ENCODE data around the gene MCTP1.
"Not testable (repeated sequence)": the region's sequence is repeated elsewhere in the genome, so short reads cannot be mapped to it uniquely, and the experiment has no call there.

The MCTP1 gene

DNA sequence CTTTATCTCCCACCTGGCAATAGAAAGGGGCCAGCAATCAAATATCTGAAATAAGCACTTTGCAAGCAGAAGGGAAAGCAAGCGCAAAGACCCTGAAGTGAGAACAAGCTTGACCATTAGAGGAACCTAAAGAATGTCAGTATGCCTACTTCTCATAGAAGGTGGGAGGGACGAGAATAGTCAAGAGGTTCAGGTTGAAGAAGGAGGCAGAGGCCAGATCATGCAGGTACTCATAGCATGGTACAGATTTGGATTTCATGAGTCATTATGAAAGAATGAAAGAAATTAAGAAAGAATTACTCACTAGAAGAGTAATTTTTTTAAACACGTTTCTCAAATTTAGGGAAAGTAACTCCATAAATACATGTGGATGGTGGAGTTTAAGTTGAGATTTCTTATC, 33.7 kb downstream of the MCTP1 start:
- no peak for DNase-seq (ENCODE audit: low read depth)

DNA sequence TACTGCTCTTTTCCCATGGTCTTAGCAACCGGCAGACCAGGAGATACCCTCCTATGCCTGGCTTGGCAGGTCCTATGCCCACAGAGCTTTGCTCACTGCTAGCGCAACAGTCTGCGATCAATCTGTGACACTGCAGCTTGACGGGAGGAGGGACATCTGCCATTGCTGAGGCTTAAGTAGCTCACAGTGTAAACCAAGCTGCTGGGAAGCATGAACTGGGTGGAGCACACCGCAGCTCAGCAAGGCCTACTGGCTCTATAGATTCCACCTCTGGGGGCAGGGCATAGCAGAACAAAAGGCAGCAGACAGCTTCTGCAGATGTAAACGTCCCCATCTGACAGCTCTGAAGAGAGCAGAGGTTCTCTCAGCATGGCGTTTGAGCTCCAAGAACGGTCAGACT, 40.4 kb downstream of the MCTP1 start:
- no peak for DNase-seq (ENCODE audit: low read depth)

DNA sequence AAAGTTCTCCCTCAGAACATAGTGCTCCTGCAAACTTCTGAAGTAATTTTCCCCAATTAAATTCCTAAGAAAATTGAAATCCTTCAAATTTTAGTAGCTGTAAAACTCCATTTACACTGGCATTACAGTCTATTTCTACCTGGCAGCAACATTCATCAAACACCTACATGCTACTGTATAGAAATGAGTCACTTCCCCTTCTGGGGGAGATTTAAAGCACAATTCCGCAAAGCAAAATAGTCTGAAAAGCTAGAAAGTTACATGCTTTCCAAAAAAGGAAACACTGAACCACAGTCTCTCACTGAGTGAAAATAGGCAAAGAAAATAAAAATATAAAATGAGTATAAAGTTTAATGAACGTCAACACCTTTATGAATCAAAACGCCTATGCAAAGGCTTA, 43.3 kb downstream of the MCTP1 start:
- DNase-seq (ENCODE audit: low read depth) = no peak

DNA sequence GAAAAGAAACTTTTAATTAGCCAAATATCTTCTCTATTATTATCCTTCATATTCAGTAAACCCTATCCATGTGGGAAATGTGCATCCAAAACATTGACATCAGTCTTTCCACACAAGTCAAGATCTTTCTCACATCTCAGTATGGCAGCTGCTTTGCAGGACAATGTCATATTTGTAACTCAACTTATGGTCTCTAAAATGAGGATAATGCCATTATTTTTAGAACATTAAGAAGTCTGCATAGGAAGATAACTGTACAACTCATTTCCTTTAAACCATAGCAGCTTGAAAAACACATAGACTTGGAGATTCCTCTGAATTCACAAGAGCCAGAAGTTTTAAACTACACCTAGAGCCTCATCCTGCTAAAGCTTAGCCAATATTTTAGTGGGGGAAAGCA, 43.7 kb downstream of the MCTP1 start:
- DNase-seq (ENCODE audit: low read depth) = no peak

DNA sequence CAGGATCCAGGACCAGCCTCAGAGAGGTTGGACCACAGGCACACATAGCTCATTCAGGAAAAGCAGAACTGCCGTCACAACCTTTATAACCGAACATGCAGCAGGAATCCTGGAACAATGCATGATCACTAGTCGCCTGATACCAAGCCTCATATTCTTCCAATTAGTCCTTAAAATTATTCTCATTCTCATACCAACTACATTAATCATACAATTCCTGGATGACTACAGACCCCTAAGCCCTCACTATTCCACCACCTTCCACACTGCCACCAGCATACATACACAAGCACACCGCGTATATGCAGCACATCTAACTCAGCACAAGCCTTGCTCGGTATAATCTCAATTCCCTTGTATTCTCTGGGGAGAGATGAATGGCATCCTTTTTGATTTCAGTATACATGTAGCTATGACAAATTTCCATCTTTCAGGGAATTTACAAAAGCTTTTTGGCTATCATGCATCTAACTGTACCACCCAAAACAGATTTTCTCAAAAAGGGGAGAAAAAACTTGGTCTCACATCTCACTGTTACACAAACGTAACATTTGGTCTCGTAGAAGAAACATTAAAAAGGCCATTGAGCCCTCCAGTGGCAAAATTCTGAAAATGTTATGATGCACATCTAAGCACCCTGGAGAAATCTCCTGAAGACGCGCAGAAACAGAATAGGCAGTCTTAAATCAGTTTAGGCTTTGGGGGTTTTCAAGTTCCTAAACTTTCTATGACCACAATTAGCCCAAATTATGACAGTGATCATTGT, 46.2 kb downstream of the MCTP1 start:
- DNase-seq (ENCODE audit: low read depth) = no peak

DNA sequence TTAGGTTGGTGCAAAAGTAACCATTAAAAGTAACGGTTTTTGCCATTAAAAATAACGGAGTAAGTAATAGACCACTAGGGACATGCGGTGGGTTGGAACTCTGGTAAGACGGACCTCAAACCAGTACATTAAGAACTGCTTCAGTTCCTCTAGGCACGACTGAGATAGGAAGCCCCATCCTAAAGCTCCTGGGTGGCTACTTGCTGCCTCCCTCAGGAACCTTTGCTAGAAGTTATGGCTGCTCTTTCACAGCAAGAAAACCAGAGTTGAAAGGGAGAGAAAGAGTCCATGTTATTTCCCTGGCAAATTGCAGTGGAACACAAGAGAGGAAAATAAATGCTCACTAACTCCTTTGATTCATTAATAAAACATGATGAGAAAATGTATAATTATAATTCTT, 47.6 kb downstream of the MCTP1 start:
- DNase-seq (ENCODE audit: low read depth) = no peak

DNA sequence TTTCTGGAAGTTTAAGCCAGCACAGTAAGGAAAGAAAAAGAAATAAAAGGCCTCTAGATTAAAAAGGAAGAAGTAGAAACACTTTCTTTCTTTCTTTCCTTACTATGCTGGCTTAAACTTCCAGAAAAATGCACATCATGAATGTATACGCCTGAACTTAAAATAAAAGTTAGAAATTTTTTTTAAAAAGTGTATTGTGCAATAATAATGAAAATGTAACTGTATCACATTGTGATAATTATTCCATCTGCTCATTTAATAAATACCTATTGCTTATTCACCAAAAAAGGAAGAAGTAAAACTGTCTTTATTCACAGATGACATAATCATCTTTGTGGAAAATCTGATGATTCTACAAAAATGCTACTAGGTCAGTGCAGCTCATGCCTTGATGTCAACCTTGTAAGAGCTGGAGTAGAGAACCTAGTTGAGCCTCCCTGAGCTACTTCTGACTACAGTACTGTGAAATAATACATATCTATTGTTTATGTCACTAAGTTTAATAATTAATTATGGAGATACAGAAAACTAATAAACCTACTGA, 49.4 kb downstream of the MCTP1 start:
- no peak for DNase-seq (ENCODE audit: low read depth)

DNA sequence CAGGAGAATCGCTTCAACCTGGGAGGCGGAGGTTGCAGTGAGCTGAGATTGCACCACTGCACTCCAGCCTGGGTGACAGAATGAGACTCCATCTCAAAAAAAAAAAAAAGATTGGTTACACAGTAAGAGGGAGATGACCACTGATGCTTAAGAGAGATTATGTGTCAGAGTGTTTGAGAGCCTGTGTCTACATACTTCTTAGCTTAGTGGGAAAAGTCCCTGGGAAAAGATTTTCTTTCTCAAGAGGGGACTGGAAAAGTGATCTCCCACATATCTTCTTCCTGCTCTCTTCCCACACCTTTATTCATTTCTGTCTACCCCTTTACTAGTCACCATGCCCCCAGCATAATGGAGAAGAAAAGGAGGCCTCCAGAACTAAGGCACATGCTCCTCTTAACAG, 55.2 kb downstream of the MCTP1 start:
- no peak for DNase-seq (ENCODE audit: low read depth)

DNA sequence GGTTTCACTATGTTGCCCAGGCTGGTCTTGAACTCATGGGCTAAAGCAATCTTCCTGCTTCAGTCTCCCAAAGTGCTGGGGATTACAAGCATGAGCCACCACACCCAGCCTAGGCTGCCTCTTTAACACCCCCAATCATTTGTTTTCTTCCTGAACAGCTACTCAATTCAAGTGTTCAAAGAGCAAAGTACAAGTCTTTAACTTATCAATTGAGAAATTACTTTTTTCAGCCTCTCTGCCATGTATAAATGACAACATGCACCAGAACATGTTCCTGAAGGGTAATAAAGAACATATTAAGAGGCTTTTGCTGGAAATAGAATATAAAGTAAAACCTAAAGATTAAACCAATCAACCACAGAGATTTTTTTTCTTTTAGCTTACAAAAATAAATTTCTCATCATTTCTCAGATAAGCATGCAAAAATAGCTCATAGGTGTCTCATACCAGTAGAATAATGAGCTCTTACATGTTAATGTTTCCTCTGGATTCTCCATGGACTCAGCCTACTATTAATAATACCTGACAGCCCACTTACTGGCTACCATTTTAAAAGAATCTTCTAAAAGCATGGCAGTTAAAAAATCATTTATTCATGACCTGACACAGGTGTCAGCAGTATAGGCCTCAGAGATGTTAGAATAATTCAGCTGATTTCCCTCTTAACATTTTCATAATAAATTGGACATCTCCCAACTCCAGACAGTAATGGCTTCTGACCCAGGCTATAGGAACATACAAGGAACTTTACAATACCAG, 60.0 kb downstream of the MCTP1 start:
- no peak for DNase-seq (ENCODE audit: low read depth)

DNA sequence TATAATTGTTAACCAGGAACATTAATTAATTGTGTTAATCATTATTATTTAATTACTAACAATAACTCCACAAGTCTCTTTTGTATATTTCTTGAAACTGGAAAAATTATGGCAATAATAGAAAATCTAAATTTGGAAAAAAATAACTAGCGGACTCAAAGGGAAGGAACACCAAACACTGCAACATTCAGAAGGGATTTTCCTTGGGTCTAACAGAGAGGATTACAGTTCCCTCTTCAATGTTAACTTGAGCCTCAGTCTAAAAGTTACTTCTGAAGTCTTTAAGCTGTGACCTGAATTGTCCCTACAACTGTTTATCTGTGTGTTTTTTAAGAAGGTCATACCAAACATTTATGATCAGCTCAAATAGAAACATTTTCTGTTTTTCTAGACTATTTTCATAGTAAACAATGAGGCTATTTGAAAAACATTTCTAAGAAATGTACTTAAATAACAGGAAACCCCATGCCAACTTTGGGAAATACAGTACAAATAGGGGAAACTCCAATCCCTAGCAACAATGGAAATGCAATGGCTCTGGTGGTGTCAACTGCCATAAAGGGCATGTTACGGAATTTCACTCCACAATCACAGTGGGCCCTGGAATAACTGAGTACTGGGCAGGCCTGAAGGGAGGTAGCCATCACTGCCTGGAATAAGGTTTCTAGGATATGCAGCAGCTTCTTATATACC, 61.2 kb downstream of the MCTP1 start:
- DNase-seq (ENCODE audit: low read depth) = no peak

DNA sequence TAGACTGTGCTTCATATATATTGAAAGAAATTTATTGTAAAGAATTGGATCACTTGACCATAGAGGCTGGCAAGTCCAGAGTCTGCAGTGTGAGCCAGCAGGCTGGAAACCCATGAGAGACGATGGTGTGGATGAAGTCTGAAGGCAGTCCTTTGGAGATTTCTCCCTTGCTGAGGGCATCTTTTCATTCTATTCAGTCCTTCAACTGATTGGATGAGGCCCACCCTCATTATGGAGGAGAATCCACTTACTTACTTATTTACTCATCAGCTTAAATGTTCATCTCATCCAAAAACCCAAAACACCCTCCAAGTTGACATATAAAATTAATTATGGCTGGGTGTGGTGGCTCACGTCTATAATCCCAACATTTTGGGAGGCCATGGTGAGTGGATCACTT, 62.1 kb downstream of the MCTP1 start:
- DNase-seq (ENCODE audit: low read depth) = no peak

DNA sequence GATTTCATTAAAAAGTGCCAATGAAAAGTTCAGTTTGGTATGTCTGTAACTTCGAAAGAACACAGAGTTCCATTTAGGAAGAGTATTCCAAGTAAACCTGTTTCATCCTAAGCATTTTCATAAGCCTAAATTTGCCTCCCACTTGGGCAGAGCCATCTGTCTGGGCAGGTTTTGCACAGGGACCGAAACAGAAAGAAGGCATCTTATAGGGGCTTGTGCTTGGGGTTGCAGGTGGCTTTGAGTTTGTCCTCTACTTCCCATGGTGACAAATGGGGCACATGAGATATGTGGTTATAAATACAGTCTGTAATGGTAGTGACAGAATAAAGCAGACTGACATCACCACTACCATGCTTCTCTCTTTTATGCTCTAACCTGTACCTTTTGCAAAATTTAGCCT, 63.7 kb downstream of the MCTP1 start:
- DNase-seq (ENCODE audit: low read depth) = no peak

DNA sequence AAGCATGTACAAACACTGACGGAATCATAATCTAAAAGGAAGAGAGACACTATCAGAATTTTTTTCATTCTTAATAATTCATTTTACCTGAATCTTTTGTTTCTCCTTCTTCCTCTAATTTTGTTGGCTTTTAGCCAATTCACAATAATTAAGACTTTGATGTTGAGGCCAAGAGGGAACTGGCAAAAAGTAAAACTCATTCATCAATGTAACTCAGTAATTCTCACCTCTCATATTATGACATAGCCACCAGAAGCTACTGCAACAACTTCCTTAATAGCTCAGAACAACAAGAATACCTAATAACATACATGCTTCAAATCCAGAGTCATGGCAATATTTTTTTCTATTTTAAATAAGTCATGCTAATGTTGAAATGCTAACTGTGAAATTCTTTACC, 64.5 kb downstream of the MCTP1 start:
- no peak for DNase-seq (ENCODE audit: low read depth)

DNA sequence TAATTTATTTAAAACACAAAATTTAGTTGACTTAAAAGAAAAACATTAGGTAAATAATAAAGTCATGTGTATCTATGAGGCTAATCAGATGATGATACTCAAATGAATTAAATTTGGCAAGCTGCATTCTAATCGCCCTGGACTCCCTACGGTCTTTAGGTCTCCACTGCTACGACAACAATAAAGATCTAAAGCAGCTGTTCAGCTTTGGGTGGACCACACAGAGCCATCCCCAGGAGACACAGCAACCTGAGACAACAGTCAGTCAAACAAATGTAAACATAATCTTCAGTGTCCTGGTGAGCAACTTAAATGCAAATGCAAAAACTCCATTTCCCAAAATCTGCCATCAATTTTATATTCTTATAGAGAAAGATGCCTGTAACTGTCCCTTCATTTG, 65.5 kb downstream of the MCTP1 start:
- DNase-seq (ENCODE audit: low read depth) = no peak

DNA sequence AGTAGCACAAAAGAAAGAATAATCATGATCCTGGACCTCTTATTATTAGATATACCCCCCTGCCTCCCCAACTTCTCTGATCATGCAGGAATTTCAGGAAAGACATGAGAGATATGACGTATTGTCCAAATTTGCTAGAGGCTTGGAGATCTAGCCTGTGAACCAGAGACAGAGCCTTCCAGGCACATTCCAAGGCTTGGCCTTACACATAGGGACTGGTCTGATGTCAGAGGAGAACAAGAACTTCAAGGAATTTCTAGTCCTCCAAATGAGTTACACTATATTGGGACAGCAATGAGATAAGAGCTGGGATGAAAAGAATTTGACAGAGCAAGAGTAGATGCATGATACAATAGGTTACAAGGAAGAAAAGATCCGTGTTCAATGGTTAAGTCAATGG, 67.0 kb downstream of the MCTP1 start:
- DNase-seq (ENCODE audit: low read depth) = no peak

DNA sequence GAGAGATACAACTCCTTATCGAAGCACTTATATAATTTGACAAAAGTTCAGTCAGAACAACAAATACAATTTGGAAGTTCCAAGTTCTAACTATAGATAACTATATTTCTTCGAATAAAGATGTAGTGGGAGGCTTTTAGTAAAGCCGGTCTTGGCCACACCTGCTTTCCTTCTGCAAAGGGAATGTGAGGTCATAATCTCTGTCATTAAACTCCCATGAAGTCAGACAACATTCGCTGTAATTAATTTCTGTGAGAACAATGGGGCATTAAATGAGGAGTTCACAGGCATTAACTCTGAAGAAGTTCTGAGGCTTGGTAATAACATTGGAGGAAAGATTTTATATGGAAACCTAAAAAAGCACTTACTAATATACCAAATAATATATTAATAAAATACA, 67.5 kb downstream of the MCTP1 start:
- no peak for DNase-seq (ENCODE audit: low read depth)

DNA sequence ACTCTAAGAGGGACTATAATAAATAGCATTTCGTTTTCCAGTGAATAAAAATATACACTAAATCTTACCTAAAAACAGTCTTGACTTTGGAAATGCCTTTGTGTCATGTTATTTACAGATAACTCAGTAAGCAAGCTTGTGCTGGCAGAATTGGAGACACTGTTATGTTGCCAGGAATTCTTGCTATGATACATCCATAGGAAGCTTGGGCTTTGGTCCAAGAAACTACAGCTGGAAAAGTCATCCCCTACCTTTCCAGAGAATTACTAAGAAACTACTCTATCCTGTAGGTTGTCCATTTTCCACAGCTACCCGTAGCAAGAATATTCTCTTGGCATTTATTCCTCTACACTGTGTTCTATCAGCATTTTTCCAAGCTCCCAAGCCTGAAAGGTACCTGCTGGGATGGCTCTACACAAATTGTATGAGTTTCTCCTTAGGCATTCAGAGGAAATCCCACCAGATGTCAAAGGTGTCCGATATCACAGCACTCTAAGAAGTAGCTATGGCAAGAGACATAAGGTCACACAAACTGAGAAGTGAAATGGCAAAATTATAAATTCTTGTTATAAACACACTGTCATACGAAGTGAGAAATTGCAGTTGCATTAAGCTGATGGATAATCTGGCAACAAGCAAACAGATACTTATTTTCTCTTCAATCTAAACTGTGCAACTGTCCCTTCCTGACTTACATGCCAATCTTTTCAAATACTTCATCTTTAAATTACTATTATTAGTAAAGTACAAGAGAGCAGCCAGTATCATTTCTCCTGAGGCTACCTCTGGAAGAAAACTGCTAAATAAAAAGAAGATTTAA, 68.5 kb downstream of the MCTP1 start:
- DNase-seq (ENCODE audit: low read depth) = no peak

DNA sequence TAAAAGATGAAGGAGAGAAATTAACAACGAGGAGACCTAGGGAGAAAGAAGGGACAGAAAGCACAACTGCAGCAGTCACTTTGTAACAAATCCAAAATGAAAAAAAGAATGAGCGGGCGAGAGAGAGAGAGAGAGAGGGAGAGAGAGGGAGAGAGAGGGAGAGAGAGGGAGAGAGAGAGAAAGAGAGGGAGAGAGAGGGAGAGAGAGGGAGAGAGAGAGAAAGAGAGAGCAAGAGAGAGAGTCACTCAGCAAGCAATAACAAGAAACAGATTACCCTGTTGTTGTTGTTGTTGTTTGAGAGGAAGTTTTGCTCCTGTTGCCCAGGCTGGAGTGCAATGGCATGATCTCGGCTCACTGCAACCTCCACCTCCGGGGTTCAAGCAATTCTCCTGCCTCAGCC, 77.1 kb downstream of the MCTP1 start:
- not testable (repeated sequence) for DNase-seq (ENCODE audit: low read depth)

DNA sequence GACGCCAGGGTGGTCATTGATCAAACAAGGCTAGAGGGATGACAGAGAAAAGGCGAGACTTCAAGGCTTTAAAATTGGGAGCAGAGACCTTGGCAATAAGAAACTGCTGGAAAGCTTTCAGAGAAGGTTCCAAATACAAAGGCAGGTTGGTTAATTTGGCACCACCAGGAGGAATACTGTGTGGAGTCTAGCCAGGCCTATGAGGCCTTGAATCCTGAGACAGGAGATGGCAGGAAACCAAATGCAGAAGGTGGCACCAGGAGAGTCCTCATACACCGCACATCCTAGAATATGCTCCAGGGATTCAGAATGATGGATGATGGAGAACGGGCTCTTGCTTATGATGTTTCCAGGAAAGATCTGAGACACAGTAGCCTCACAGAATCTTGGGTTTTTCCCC, 90.0 kb downstream of the MCTP1 start:
- no peak for DNase-seq (ENCODE audit: low read depth)

DNA sequence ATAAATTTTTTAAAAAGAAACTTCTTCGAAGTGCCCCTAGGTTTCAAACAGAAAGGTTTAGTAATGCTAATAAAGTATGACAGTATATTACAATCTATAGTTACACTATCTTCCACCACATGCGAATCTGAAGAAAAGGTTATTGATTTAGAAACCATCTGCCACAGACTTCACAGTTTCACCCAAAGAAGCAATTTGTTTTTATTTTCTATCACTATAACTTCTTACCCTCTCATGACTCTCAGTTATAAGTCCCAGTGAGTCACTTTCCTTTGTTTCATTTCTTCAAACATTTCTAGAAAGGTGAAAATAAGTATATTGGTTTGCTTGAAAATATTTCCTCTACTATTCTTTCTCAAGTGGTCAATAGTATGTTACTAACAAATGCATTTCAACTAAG, 93.6 kb downstream of the MCTP1 start:
- DNase-seq (ENCODE audit: low read depth) = no peak

DNA sequence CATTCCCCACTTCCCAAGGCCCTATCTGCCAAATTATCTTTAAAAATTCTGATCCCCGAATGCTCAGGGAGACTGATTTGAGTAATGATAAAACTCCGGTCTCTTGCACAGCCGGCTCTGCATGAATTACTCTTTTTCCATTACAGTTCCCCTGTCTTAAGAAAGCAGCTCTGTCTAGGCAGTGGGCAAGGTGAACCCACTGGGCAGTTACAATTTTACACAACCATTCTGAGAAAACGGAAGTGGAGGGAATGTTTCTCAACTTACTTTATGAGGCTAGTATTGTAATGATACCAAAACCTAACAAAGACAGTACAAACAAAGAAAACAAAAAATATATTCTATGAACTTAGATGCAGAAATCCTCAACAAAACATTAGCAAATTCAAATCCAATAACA, 100.0 kb downstream of the MCTP1 start:
- DNase-seq (ENCODE audit: low read depth) = no peak

DNA sequence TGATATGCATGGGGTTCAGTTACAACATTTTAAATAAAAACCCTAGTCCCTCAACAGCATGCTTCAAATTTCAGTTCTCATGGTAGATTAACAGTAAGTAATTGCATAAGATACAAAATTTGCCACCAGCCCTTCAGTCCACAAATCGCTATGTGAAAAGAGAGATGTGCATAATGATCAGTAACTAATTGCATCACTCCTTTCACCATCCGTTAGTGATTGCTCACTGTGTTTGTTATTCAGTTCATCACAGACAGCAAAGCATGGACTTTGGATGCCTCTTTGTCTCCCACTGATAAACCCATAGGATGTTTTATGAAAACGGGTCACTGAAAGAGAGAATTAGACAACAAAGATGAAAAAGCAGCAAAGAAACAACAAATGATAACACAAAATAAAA, 103.2 kb downstream of the MCTP1 start:
- DNase-seq (ENCODE audit: low read depth) = no peak
